Measurements from ENCODE around the gene CNTNAP5.

Gene CNTNAP5

DNA sequence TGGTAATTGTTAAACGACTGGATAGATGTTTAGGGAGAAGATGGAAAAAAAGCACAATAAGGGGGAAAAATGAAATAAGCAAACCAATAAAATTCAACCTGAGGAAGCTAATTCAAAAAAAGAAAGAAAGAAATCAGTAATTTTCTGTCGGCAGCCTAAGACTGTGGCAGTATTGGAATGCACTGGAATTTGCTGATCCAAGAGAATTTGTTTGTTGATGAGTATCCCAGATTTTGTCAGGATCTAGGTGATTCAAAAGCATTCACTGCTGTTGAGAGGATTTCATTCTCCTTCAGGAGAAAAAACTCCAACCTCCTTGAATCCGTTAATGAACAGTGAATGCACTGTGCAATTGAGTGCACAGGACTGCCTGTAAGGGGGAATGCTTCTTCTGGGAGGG lies 546.7 kb downstream of the CNTNAP5 start:
- no peak for DNase-seq

DNA sequence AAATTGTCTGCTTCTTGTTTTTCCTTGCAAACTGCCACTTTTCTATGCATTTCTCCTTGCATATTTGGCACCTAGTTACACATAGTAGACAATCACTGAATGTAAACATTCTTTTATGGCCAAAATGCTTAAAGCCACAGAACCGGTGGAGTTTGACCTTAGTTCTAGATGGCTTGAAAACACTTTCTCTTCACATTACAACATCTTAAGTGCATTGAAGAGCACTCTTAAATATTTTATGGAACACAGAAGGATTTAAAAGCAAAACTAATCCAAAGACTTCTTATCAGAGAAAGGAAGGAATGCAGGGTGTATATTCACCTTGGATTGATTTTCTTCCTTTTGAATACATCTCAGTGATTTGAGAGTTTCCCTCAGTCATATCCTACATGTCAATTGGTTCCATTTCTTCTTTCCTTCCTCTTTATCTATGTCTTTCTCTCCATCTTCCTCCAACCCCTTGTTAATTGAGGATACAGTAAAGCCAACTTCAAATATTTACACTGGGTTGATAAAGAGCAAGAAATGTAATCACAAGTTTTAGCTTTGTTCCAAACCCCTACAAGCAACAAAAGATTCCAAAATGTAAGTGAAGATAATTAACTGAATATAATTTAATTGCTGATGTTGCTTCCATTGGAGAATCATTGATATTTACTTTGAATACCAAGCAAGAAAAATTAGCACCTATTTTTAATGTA lies 548.0 kb downstream of the CNTNAP5 start:
- DNase-seq, result no peak

DNA sequence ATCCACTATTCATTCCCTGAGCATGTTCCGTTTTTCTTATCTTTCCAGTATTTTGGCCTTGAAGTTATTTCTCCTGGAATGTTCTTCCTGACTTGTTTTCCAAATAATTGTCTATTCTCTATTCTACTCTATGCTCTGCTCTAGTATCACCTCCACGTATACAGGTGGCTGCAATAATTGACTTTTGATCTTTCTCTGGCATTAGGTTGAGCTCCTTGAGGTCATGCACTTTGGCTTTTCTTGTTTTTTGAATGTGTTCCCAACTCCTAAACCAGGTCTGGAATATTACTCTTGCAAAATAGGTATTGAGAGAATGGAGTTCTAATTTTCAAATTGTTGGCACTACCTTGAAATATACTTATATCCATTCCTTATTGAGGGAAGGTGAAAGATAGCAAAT lies 550.4 kb downstream of the CNTNAP5 start:
- no peak for DNase-seq

DNA sequence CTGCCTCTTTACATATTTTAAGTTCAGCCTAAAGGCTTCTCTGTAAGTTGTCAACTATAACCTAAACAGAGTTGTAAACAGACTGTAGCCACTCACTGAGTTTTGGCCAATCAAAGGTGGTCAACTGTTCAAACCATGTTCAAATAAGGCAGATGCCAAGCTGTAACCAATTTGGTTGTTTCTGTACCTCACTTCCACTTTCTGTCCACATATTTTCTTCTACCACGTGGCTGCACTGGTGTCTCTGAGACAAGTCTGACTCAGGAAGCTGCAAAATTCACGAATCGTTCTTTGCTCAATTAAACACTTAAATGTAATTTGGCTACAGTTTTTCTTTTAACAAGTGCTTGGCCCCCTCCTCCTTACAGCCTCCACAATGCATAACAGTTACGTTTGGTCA lies 555.2 kb downstream of the CNTNAP5 start:
- no peak for DNase-seq

DNA sequence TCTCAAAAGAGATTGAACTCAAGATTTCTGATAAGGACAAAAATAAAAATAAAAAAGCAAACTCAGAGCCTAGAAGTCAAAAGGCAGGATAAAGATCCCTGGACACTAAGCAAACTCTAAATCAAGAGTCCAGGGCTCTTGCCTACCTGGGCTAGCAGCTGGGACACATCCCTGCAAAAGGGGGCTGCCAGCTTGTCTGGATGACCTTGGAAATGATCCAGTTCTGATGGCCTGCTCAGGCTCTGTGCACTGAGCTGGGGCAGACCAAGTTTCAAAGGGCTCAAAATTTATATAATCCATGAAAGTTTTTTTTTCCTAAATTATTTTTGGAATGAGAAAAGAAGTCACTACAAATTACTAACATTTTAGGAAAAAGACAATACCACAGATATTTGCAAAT lies 557.3 kb downstream of the CNTNAP5 start:
- no peak for DNase-seq

DNA sequence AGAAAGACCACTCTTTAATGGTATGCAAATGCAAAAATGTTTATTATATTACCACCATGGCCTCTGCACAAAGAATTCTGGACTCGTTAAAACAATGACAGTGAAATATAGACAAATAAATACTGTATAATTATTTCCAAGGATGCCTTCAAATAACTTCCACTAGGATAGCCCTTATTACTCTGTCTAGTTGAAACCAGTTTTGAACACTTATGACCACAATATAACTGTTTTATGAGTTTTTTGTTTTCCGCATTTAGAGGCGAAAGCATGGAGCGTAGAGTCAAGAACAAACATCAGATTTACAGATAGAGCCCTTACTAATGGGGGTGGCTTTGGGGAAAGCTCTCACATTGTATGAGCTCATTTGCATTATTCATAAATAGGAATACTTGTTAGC lies 559.5 kb downstream of the CNTNAP5 start:
- no peak for DNase-seq

DNA sequence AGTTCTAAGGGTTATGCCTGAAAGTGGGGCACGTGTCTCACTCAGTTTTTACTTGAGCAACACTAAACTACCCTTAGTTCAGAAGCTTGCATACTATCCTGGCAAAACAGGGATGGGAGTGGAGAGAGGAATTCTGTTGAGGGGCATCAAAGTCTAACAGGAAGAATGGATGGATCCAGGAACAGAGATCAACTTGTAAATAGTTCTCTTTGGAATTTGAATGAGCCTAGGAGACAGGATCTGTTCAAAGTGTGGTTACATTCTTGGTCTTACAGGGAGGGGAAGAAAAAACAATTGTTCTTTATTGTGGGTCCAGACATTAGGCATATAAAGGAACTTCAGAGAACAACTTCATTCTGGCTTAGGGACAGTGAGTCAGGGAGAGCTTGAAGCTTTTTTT lies 560.2 kb downstream of the CNTNAP5 start:
- DNase-seq, result no peak

DNA sequence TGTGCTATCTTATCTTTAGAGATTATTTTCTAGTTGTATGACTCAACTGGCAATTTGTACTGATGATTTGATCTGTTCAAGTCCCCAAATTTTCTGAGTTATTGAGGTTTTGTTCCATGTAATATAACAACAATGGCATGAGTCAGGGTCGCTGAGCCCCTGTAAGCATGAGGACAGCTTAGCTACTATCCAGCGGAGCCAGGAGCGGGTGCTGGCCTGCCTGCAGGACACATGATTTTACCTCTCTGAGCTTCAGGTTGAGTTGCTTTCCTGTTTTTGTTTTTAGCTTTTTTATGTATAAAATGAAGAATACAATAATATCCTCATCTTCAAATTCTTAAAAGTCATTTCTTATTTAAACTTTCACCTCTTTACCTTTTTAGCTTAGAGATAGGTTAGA lies 561.1 kb downstream of the CNTNAP5 start:
- no peak for DNase-seq

DNA sequence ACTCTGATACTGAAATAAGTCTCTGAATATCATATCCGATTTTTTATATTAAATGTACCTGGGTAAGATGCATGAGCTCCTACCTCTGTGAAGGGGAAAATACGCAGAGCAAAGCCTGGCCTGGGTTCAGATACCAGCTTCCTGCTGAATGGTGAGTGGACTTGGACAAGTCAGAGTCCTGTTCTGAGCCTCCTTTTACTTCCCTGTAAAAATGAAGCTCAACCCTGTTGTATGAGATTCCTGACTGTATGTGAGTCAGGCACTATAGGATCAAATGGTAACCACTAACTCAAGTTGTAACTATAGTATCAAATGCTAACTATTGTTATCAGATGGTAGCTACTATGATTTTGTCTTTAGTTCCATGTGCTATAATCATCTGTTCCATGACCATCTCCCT lies 561.7 kb downstream of the CNTNAP5 start:
- DNase-seq, result no peak

DNA sequence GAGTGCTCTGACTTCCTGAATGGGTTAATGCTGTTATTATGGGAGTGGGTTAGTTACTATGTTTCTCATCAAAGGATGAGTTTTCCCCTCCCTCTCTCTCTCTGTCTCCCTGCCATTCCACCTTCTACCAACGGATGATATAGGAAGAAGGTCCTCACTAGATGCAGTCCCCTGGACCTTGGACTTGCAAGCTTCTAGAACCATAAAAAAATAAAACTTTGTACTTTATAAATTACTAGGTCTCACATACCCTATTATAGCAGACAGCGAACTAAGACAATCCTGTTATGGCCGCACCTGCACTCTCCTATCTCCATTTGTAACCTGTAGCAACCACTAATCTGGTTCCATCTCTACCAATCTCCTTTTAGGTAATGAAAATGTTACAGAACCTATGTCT lies 564.9 kb downstream of the CNTNAP5 start:
- no peak for DNase-seq

DNA sequence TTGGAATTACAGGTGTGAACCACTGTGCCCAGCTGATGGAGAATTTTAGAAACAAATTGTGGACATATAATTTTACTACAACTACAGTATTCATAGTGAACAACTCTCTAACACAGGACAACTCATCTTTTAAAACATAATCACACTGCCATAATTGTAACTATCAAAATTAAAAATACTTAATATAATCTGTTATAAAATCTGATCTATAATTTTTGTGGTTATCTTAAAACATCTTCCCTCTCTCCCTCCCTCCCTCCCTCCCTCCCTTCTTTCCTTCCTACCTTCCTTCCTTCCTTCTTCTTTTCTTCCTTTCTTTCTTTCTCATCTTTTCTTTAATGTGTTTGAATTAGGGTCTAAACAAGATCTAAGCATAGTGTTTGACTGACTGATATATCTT lies 577.7 kb downstream of the CNTNAP5 start:
- DNase-seq, result no peak

DNA sequence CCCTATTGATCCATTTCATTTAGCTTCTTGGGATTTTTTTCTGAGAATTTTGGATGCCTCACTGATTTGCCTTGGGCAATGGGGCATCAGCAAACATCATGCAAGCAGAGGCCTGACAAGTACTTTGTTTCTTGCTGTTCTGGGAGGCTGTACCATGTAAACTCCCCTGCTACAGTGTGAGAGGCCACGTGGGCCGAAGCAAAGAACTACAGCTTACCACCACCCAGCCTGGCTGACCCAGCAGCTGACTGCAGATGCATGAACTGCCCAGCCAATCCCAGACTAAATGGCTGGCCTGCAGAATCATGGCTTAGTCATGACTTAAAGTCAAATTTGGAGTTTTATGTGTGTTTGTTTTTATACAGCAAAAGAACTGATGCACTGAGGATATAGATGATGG lies 579.9 kb downstream of the CNTNAP5 start:
- DNase-seq, result no peak

DNA sequence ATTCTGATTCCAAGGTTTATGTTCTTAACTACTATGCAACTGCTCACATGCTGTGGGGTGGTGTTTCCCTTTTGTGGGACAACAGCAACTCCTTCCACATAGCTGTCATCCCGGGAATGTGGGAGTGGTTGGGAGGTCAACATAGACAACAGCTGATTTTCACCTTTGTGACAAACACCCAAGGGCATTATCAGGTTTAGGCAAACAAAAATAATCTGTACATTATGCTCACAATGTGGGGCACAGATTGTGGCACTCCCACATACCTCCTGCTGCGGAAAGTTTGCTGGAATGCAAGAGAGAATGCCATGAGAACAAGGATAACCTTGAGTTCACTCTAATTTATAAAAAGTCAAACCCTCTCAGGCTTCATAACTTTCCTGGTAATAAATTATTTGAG lies 582.6 kb downstream of the CNTNAP5 start:
- DNase-seq, result no peak

DNA sequence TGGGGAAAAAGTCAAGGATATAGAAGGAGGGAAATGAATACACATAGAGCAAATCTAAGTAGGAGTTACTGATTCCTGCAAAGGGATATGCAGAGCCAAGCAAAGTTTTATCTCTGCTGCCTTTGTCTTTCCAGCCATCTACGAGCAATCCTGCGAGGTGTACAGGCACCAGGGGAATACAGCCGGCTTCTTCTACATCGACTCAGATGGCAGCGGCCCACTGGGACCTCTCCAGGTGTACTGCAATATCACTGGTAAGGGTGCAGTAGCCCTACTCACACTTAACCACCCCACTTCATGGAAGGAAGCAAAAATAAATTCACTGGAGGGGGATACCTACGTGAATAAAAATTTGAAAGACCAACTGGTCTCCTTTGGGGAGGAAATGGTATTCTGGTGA lies 584.6 kb downstream of the CNTNAP5 start:
- DNase-seq, result no peak

DNA sequence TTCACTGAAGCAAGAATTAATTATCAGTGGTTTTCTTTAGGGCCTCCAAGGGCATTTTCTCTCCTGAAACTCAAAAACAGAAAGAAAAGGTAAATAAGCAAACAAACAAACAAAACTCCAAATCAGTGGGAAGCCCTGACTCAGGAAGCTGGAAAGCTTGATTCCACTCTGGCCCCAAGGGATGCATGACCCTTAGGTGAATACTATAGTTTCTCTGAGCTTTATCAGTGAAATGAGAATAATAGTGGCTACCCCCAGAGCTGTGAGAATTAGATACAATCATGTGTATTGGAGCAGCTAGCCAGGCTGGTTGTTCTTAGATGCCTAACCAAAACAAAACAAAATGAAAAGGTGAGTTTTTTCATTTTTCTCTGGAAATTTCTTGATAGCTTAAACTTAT lies 585.1 kb downstream of the CNTNAP5 start:
- DNase-seq, result no peak

DNA sequence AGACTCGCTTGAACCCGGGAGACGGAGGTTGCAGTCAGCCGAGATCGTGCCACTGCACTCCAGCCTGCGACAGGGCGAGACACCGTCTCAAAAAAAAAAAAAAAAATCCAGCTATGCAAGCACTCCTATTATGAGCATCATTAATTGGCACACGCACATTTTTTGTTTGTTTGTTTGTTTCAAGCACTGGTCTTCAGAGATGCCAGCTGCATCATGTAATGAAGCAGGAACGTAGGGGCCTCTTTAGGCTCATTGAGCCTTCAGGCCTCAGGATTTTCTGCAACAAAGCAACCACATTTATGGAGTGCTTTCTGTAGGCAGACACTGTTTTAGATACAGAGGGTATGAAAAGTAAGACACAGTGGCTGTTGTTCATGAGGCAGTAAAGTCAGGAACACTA lies 585.8 kb downstream of the CNTNAP5 start:
- peak; percentile 64 for DNase-seq

DNA sequence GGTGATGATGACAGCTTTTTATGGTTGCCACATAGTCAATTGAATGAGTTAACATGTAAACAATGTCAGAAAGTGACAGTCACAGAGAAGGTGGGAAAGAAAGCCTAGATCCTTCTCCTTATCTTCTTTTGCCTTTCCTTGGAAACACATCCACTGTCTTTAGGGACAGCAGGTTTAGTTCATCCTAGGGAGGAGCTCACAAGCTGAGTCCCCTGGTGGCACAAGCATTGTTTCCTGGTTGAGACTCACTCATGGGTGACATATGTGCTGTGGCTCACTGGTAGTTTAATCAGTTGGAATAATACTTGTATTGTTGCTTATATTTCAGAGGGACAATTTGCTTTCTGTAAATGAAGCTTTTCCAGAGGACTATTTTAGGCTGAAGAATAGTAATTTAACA lies 598.5 kb downstream of the CNTNAP5 start:
- DNase-seq, result no peak

DNA sequence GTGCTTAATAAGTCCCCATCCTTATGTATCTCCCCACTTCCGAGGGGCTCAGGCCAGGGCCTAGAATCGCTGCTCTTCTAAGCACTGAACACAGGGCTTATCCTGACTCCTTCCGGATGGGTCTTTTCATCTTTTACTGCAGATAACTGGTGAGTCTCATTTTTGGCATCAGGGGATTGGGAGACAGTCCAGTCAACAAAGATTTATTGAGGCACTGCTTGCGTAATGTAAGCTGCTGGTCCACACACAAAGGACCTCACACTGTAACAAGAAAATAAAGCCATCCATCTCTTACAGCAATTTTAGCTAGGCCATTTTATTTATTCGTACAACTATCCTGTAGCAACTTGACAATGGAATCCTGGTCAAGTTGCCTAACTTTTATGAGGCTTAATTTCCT lies 600.5 kb downstream of the CNTNAP5 start:
- DNase-seq, result no peak

DNA sequence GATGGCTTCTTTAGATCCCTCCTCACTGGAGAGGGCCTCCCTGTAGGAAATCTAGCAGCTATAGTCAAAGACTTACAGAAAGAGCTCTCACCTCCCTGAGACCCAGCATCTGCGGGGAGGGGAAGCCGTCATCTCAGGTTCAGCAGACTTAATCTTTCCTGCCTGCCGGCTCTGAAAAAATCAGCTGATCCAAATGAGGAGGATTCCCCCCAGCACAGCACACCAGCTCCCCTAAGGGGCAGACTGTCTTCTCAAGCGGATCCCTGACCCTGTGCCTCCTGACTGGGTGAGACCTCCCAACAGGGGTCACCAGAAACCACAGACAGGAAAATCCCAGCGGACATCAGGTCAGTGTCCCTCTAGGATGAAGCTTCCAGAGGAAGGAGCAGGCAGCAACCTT lies 601.9 kb downstream of the CNTNAP5 start:
- DNase-seq, result no peak

DNA sequence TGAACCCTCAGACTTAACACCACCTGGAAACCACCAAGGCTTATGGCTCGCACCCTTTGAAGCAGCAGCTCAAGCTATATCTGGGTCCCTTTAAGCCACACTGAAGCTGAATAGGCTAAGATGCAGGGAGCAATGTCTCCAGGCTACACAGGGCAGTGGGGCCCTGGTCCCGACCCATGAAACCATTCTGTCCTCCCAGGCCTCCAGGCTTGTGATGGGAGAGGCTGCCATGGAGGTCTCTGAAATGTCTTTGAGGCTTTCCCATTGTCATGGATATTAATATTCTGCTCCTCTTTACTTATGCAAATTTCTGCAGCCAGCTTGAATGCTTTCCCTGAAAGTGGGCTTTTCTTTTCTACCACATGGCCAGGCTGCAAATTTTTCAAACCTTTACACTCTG lies 608.7 kb downstream of the CNTNAP5 start:
- DNase-seq, result no peak

DNA sequence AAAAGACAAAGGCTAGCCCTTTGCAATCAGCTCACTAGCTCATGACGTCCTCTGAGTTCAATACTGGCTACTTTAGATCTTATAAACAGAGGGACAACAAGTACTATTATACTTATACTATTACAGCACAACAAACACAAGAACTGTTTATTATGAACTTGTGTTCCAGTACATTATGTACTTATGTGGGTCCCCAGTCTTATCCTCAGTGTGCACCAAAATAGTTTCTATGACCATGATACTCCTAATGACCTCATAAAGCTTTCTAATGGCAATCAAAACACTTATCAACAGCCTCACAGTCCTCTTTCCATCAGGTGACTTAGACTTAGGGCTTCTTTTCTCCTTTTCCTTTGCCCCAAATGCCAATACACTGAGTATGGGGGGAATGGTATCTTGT lies 614.4 kb downstream of the CNTNAP5 start:
- DNase-seq, result no peak

DNA sequence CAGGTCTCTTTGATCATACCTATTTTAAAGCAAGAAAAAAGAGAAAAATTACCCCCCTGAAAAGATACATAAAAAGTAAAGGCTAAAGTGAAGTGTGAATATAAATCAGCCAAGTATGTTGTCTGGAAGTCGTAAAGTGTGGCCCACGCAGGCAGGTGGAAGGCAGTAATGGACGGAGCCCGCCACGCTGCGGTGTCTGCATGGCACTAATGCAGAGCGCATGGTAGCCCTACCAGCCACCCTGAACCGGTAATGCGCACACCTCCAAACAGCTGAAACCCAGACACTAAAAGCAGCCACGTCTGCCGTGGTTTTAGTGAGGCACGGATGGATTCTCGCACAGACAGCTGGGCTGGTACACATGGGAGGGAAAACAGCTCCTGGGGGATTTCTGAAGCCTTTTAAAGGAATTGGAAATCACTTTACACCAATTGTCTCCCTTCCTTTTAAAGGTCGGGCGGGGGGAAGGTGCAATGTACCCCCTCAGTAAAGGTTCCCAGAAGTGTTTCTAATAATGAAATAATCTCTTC lies 615.2 kb downstream of the CNTNAP5 start:
- DNase-seq, result no peak

DNA sequence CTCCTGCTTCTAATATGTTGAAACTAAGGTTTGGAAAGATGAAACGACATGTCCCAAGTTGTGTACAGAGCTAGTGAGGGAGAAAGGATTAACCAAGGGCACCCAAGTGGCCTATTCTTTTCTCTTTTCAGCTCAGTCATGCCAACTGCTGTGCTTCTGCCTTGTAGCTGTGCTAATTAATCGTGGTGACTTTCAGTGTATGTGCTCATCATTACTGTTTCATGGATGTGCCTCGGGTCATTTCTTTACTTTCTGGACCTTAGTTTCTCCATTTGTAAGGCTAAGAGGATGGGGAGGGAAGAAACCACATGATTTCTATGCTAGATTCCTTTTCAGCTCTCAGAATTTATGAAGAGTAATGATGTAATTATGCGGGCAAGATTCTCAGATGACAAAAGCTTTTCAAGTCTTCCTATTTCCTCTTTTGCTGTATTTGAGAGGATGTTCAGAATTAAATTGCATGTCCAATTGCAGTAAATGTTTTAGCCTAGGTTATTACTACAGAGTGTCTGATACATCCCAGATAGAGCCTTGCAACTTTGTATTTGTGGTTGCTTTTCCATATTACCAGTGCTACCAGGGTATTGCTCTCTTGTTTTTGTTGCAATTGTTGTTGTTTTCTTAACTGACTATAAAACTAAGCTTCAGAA lies 621.2 kb downstream of the CNTNAP5 start:
- no peak for DNase-seq

DNA sequence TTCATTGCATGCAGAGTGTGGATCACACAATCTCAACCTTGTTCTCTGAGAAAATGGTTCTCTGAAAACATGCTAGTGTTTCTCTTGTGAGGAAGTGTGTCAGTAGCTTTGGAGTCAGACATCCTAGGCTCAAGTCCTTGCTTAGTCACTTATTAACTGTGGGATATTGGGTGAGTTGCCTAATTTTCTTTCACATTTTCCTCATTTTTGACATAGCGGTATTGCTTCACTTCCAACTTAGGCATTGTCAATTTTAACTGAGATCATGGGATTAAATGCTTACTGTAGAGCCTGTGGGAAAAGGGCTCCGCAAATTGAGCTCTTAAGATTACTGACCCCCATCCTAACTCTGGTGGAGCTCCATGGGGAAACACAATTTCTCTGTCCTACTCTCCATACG lies 622.2 kb downstream of the CNTNAP5 start:
- no peak for DNase-seq

DNA sequence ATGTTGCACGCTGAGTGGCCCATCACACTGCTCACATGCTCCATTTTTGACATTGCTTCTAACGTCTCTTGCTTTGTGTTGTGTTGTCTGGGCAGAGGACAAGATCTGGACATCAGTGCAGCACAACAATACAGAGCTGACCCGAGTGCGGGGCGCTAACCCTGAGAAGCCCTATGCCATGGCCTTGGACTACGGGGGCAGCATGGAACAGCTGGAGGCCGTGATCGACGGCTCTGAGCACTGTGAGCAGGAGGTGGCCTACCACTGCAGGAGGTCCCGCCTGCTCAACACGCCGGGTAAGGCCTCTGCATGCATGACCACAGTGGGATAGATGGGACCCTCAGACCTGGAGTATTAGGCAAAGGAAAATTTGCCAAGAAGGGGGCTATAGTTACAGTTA lies 622.6 kb downstream of the CNTNAP5 start:
- no peak for DNase-seq
